Bronchial epithelial cell (primary cell): Measurements from ENCODE around the gene AKAP9. TPM values are rescaled to one million over a fixed set of nuclear protein-coding genes. Genes with fewer than 3 reads are reported as not detected.
"Not testable (repeated sequence)": the region's sequence is repeated elsewhere in the genome, so short reads cannot be mapped to it uniquely, and the experiment has no call there.

Experiments
- DNase-seq: peaks from one replicate; pipeline ENCODE4 v3.0.0-alpha.2; 2010; ENCODE audit warnings: low read depth
- FAIRE-seq: peaks from 2 replicates; lab custom pipeline; 2011; peaks lifted over from hg19 to GRCh38; lab: Jason Lieb, UNC
- H3K27me3 ChIP-seq: 2 replicates; pipeline ENCODE4 v1.5.1; 2011; ENCODE audit warnings: low read length; ENCODE audit not compliant: control insufficient read depth, insufficient read depth
- H3K36me3 ChIP-seq: 2 replicates; pipeline ENCODE4 v1.5.1; 2011; ENCODE audit warnings: low read length; ENCODE audit not compliant: control insufficient read depth, insufficient read depth
- H3K4me3 ChIP-seq: 2 replicates; pipeline ENCODE4 v1.5.1; 2011; ENCODE audit warnings: mild to moderate bottlenecking, low read depth, low read length, control low read depth
- total RNA-seq: library from RNA; depleted of rRNA; stranded (reverse); fragments of >200 nt; gene quantifications from 2 replicates; pipeline ENCODE4 v1.2.1, GENCODE V29; 2014
- TF ChIP-seq, protein P1 (sequence below): IDR thresholded peaks from 2 replicates; pipeline ENCODE4 v1.5.1; 2011; ENCODE audit warnings: mild to moderate bottlenecking, moderate library complexity, low read length, control low read depth, inconsistent platforms; ENCODE audit not compliant: insufficient read depth, severe bottlenecking

The AKAP9 gene
- total RNA-seq, 1 donor from 2014 or later: 34.5 TPM

DNA sequence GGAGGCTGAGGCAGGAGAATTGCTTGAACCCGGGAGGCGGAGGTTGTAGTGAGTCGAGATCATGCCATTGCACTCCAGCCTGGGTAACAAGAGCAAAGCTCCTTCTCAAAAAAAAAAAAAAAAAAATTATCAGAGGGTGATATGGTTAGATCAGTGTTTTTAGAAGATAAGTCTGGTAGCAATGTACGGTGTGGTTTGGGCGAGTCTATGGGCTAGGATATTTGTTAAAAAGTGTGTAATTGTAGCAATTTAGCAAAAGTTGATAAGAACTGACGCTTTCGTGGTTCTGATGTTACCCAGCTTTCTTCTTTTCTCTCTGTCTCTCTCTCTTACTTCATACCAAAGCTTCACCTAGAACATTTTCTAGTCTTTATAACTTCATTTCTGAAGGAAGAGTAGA, 200.5 kb downstream of the AKAP9 start:
- no peak for DNase-seq
- H3K4me3 ChIP-seq: no peak overlapping the region
- TF ChIP-seq, protein P1, sequence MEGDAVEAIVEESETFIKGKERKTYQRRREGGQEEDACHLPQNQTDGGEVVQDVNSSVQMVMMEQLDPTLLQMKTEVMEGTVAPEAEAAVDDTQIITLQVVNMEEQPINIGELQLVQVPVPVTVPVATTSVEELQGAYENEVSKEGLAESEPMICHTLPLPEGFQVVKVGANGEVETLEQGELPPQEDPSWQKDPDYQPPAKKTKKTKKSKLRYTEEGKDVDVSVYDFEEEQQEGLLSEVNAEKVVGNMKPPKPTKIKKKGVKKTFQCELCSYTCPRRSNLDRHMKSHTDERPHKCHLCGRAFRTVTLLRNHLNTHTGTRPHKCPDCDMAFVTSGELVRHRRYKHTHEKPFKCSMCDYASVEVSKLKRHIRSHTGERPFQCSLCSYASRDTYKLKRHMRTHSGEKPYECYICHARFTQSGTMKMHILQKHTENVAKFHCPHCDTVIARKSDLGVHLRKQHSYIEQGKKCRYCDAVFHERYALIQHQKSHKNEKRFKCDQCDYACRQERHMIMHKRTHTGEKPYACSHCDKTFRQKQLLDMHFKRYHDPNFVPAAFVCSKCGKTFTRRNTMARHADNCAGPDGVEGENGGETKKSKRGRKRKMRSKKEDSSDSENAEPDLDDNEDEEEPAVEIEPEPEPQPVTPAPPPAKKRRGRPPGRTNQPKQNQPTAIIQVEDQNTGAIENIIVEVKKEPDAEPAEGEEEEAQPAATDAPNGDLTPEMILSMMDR: no peak
- H3K27me3 ChIP-seq: no peaks in the 10 kb centered on the region
- H3K36me3 ChIP-seq: no peaks in the 10 kb centered on the region
- no peak for FAIRE-seq

DNA sequence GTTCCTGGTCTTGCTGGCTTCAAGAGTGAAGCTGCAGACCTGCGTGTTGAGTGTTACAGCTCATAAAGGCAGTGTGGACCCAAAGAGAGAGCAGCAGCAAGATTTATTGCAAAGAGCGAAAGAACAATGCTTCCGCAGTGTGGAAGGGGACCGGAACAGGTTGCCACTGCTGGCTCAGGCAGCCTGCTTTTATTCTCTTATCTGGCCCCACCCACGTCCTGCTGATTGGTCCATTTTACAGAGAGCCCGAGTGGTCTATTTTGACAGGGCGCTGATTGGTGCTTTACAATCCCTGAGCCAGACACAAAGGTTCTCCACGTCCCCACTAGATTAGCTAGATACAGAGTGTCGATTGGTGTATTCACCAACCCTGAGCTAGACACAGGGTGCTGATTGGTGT, 202.1 kb downstream of the AKAP9 start:
- not testable (repeated sequence) for H3K4me3 ChIP-seq, H3K36me3 ChIP-seq, H3K27me3 ChIP-seq, FAIRE-seq, DNase-seq

DNA sequence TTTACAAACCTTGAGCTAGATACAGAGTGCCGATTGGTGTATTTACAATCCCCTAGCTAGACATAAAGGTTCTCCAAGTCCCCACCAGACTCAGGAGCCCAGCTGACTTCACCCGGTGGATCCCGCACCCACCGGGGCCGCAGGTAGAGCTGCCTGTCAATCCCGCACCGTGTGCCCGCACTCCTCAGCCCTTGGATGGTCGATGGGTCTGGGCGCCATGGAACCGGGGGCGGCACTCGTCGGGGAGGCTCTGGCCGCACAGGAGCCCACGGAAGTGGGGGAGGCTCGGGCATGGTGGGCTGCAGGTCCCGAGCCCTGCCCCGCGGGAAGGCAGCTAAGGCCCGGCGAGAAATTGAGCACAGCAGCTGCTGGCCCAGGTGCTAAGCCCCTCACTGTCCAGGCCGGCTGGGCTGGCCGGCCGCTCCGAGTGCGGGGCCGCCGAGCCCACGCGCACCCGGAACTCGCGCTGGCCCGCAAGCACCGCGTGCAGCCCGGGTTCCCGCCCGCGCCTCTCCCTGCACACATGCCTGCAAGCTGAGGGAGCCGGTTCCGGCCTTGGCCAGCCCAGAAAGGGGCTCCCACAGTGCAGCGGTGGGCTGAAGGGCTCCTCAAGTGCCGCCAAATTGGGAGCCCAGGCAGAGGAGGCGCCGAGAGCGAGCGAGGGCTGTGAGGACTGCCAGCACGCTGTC, 202.7 kb downstream of the AKAP9 start:
- not testable (repeated sequence) for H3K36me3 ChIP-seq, FAIRE-seq, DNase-seq

DNA sequence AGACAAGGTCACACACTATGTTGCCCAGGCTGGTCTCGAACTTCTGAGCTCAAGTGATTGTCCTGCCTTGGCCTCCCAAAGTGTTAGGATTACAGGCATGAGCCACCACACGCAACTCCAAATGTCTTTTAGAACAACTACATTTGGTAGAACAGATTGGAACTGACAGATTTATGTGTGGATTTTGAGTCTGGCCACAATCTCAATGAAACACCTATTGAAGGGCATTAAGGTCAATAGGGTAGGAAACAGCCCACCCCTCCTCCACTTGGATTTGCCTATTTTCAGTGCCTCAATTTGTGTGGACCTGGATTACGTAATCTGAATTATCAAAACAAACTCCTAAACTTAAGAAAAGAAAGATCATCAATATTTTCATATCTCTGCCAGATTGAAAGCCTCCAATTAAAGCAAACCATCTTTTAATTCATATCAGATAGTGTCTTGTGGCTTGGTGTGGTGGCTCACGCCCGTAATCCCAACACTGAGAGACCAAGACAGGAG, 209.1 kb downstream of the AKAP9 start:
- TF ChIP-seq, protein P1: no peak
- H3K4me3 ChIP-seq: no peak overlapping the region
- no peaks in the 10 kb centered on the region for H3K36me3 ChIP-seq
- FAIRE-seq (no peak), DNase-seq (no peak)
- H3K27me3 ChIP-seq: no peaks in the 10 kb centered on the region

More for the DNA sequence above, 202.7 kb downstream of the AKAP9 start:
- H3K27me3 ChIP-seq, H3K4me3 ChIP-seq: not testable (repeated sequence)

DNA sequence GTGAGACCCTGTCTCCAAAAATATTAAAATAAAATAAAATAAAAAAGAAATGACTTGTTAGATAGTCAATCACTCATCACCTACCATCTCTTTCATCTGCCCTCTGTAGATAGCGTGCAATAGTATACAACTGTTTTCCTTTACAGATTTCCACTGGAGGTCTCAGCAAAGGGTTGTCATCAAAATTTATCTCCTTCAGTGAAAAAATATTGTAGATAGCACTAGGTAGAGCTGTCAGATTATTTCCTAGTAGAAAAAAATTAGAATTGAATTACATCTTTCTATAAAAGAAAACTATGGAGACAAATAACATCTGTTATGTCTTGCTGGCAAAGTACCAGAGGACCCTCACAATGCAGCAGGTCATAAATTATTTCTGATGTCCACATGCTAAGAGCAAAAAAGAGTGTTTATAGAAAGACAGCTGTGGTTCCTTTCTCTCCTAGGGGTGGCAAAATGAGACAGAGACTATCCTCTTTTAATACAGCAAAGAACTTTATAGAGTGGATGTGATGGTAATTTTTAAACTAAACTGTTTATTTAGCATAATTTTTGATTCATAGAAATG, 209.9 kb downstream of the AKAP9 start:
- no peak overlapping the region for H3K4me3 ChIP-seq
- H3K27me3 ChIP-seq: no peaks in the 10 kb centered on the region
- DNase-seq: no peak
- TF ChIP-seq, protein P1: no peak
- H3K36me3 ChIP-seq: no peaks in the 10 kb centered on the region
- FAIRE-seq: no peak

DNA sequence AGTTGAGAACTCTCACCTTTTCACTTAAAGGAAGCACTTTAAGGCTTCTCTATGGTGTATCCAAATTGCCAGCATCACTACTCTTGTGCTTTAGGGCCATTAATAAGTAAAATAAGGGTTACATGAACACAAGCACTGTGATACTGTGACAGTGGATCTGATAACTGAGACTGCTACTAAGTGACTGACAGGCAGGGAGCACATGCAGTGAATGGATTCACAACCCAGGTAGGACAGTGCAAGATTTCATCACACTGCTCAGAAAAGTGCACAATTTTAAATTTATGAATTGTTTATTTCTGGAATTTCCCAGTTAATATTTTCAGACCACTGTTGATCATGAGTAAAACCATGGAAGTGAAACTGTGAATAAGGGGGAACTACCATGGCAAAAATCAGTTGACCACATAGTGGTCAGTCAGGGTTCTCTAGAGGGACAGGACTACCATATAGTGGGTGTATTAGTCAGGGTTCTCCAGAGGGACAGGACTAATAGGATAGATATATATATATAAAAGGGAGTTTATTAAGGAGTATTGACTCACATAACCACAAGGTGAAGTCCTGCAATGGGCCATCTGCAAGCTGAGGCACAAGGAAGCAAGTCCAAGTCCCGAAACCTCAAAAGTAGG, 214.6 kb downstream of the AKAP9 start:
- DNase-seq (no peak), FAIRE-seq (no peak)
- no peaks in the 10 kb centered on the region for H3K27me3 ChIP-seq
- H3K4me3 ChIP-seq: no peak overlapping the region
- H3K36me3 ChIP-seq: no peaks in the 10 kb centered on the region
- TF ChIP-seq, protein P1: no peak
